Suprapubic skin (tissue), 4 donors: ENCODE data around the gene PRDM7.

Source experiments
- POLR2A ChIP-seq, 2 donors: fragments of 450-650 bp; IDR thresholded peaks; one replicate each; pipeline ENCODE4 v1.6.1; 2017; ENCODE audit warnings: antibody characterized with exemption in 2 of 2, mild to moderate bottlenecking in 2 of 2, moderate library complexity in 2 of 2
- POLR2AphosphoS5 ChIP-seq, 3 donors: sonication (generic); formaldehyde crosslinking; IDR thresholded peaks; one replicate each; pipeline ENCODE4 v1.6.1; 2017; ENCODE audit warnings: antibody characterized with exemption in 3 of 3

- no peak for TF ChIP-seq POLR2AphosphoS5 (IDR thresholded peaks at IDR 0.05)
- no peak for TF ChIP-seq POLR2A (IDR thresholded peaks at IDR 0.05)
Measured at GRCh38 chr16:90033387-90033786, 43.7 kb downstream of the PRDM7 start.
